ENCODE data around the gene ADIPOR2. TPM values are rescaled to one million over a fixed set of nuclear protein-coding genes. Genes with fewer than 3 reads are reported as not detected.

The ADIPOR2 gene
- total RNA-seq, 1 experiment from 2014 or later, result 84.0 TPM

DNA sequence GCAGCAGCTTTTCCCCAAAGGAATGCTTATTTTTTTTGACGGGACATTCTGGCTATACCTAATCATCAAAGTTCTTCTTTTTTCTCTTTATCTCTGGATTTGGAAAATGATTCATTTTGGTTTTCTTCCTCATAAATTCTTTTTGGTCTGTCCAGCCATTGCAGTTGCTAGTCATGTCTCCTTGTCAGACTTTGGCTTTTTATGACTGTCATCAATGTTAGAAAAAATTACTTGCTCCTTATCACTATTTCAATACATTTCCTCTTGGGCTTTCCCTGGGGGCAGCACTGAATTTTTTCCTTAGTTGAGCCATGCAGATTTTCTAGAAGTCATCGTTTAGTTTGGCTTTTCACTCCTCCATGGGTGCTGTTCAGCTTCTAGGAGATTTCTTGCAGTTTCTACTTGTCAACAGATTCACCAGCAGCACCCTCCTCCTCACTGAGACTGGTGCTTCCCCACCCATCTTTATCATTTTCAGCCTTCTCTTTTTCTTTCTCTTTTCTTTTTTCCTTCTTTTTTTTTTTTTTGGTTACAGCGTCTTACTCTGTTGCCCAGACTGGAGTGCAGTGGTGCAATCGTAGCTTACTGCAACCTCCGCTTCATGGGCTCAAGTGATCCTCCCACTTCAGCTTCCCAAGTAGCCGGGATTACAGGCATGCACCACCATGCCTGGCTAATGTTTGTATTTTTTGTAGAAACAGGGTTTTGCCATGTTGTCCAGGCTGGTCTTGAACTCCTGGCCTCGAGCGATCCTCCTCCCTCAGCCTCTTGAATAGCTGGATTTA is 5.2 kb downstream of the ADIPOR2 start:
- POLR2A ChIA-PET (ENCODE audit: low non-redundant PET), result no interaction called here
- no peaks in the 10 kb centered on the region for H3K27me3 ChIP-seq (replicated peaks; ENCODE audit: insufficient read depth, low read depth, low read length, poor library complexity)
- no peak overlapping the region for H3K27ac ChIP-seq (ENCODE audit: low read depth, low read length, poor library complexity, severe bottlenecking)
- H3K4me1 ChIP-seq (ENCODE audit: insufficient read depth, low read length, poor library complexity, severe bottlenecking), result peaks cover 15% of the 10 kb centered on the region
- DNase-seq (ENCODE audit: low spot score), result no peak
- no TSS peak for BruUV-seq (replicated peaks)
- no peak overlapping the region for H3K4me3 ChIP-seq (ENCODE audit: low read depth, low read length, poor library complexity, severe bottlenecking)
- H3K9me3 ChIP-seq (ENCODE audit: low read depth, low read length, poor library complexity, severe bottlenecking), result no peaks in the 10 kb centered on the region
- no peak for TF ChIP-seq EZH2 (IDR thresholded peaks at IDR 0.05; ENCODE audit: borderline replicate concordance, low read depth, low read length, poor library complexity, severe bottlenecking)
- TF ChIP-seq, protein P1, sequence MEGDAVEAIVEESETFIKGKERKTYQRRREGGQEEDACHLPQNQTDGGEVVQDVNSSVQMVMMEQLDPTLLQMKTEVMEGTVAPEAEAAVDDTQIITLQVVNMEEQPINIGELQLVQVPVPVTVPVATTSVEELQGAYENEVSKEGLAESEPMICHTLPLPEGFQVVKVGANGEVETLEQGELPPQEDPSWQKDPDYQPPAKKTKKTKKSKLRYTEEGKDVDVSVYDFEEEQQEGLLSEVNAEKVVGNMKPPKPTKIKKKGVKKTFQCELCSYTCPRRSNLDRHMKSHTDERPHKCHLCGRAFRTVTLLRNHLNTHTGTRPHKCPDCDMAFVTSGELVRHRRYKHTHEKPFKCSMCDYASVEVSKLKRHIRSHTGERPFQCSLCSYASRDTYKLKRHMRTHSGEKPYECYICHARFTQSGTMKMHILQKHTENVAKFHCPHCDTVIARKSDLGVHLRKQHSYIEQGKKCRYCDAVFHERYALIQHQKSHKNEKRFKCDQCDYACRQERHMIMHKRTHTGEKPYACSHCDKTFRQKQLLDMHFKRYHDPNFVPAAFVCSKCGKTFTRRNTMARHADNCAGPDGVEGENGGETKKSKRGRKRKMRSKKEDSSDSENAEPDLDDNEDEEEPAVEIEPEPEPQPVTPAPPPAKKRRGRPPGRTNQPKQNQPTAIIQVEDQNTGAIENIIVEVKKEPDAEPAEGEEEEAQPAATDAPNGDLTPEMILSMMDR (conservative IDR thresholded peaks at IDR 0.05; ENCODE audit: low read depth, low read length), result no peak
- CTCF ChIA-PET, result no interaction called here
- intact Hi-C loops (cut with micrococcal nuclease; ENCODE audit: unreplicated experiment), result no loop called here
- no peaks in the 10 kb centered on the region for H3K36me3 ChIP-seq (ENCODE audit: insufficient read depth, low read length, poor library complexity, severe bottlenecking)

- H3K4me3 ChIP-seq (ENCODE audit: low read depth, low read length, poor library complexity, severe bottlenecking), result no peak overlapping the region
- no peak for DNase-seq (ENCODE audit: low spot score)
- TF ChIP-seq, protein P1 (conservative IDR thresholded peaks at IDR 0.05; ENCODE audit: low read depth, low read length), result no peak
- TF ChIP-seq EZH2 (IDR thresholded peaks at IDR 0.05; ENCODE audit: borderline replicate concordance, low read depth, low read length, poor library complexity, severe bottlenecking), result no peak
- intact Hi-C loops (cut with micrococcal nuclease; ENCODE audit: unreplicated experiment), result no loop called here
- no peak overlapping the region for H3K27ac ChIP-seq (ENCODE audit: low read depth, low read length, poor library complexity, severe bottlenecking)
- H3K36me3 ChIP-seq (ENCODE audit: insufficient read depth, low read length, poor library complexity, severe bottlenecking), result no peaks in the 10 kb centered on the region
- no peaks in the 10 kb centered on the region for H3K9me3 ChIP-seq (ENCODE audit: low read depth, low read length, poor library complexity, severe bottlenecking)
- ChIA-PET CTCF (no interaction called here), POLR2A (ENCODE audit: low non-redundant PET) (no interaction called here)
- H3K27me3 ChIP-seq (replicated peaks; ENCODE audit: insufficient read depth, low read depth, low read length, poor library complexity), result no peaks in the 10 kb centered on the region
- peaks cover 15% of the 10 kb centered on the region for H3K4me1 ChIP-seq (ENCODE audit: insufficient read depth, low read length, poor library complexity, severe bottlenecking)
- BruUV-seq (replicated peaks), result no TSS peak
These were observed 5.9 kb downstream of the ADIPOR2 start for GRCh38 chr12:1696800-1697199.

- Histone ChIP-seq H3K27ac (ENCODE audit: low read depth, low read length, poor library complexity, severe bottlenecking) (no peak overlapping the region), H3K9me3 (ENCODE audit: low read depth, low read length, poor library complexity, severe bottlenecking) (no peaks in the 10 kb centered on the region), H3K4me3 (ENCODE audit: low read depth, low read length, poor library complexity, severe bottlenecking) (no peak overlapping the region), H3K4me1 (ENCODE audit: insufficient read depth, low read length, poor library complexity, severe bottlenecking) (peaks cover 12% of the 10 kb centered on the region), H3K27me3 (replicated peaks; ENCODE audit: insufficient read depth, low read depth, low read length, poor library complexity) (no peaks in the 10 kb centered on the region), H3K36me3 (ENCODE audit: insufficient read depth, low read length, poor library complexity, severe bottlenecking) (no peaks in the 10 kb centered on the region)
- TF ChIP-seq, protein P1 (conservative IDR thresholded peaks at IDR 0.05; ENCODE audit: low read depth, low read length), result no peak
- TF ChIP-seq EZH2 (IDR thresholded peaks at IDR 0.05; ENCODE audit: borderline replicate concordance, low read depth, low read length, poor library complexity, severe bottlenecking), result no peak
- no peak for DNase-seq (ENCODE audit: low spot score)
- POLR2A ChIA-PET (ENCODE audit: low non-redundant PET), result no interaction called here
- intact Hi-C loops (cut with micrococcal nuclease; ENCODE audit: unreplicated experiment), result no loop called here
- CTCF ChIA-PET, result no interaction called here
- BruUV-seq (replicated peaks), result no TSS peak
These were observed 6.4 kb downstream of the ADIPOR2 start for GRCh38 chr12:1697271-1697670.

All from A673 (cell line).